ENCODE results near the gene RAB40C.

Gene RAB40C

DNA sequence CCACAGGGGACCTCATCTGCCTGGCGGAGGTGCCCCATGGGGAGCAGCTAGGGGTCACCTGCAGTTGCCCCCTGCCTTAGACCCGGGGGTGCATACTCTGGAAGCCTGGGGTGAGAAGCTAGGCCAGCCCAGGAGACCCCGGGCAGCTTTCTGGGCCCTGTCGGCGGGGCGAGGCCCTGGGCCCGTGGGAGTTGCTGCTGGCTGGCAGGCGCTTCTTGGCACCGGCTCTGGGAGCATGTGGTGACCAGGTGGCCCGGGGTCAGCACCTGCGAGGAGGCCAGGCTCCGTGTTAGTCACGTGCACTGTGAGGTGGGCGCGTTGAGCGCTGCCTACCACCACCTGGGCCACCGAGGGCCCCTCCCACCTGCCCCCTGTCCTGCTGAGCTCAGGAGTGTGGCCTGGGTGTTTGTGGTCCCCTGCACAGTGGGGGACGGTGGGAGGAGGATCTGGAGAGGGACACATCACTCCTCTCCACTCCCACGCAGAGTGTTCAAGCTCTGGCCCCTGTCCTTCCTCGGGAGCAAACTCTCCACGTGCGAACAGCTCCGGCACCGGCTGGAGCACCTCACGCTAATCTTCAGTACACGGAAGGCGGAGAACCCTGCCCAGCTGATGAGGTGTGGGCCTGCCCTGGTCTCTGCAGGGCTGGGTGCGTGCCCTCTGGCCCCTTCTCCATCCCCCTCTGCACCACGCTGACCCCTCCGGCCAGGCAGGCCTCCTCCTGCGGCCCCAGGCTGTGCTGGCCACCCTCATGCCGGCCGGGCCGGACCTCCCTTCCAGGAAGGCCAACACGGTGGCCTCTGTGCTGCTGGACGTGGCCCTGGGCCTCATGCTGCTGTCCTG is 14.3 kb upstream of the RAB40C start:
- DNase-seq, result no peak

DNA sequence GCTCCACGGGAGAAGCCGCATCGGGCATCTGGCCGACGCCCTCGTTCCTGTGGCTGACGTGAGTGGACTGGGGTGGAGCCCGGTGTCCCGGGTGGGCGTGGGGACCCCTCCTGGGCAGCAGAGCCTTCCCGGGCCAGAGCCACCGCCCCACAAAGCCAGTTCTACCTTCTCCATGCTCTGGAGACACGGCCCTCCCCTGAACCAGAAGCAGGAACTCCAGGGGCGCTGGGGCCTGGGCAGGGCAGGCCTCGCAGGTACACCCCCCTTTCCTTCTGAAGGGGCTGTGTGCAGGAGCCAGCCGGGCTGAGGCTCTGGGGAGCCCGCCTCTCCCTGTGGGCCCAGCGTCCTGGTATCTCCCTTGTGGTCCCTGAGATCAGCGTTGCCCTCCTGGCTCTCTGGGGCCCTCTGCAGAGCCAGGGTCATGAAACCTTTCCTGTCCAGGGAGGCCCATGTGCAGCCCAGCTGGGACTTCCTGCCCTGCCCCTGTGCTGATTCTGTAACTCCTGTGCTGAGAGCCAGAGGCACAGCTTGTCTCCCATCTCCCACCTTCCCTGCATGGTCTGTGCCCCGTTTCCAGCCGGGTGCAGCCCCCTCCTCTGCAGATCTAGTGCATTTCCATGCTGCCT is 13.6 kb upstream of the RAB40C start:
- DNase-seq, result no peak

DNA sequence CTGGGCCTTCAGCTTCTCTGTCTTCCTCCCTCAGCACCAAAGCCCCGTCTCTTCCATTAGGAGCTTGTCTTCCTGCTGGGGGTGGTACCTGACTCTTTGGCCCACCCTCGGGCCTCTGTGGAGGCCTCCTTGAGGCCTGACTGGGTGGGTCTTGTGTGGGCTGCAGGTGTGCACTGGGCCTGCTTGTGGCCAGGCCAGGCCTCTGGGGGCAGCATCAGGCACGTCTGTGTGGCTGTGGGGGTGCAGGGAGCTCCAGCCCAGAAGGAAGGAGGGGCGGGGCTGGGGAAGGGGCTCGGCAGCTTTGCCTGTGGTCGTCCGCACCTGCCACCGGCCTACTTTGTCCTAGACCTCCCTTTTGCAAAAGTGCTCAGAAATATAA is 13.1 kb upstream of the RAB40C start:
- DNase-seq, result no peak

DNA sequence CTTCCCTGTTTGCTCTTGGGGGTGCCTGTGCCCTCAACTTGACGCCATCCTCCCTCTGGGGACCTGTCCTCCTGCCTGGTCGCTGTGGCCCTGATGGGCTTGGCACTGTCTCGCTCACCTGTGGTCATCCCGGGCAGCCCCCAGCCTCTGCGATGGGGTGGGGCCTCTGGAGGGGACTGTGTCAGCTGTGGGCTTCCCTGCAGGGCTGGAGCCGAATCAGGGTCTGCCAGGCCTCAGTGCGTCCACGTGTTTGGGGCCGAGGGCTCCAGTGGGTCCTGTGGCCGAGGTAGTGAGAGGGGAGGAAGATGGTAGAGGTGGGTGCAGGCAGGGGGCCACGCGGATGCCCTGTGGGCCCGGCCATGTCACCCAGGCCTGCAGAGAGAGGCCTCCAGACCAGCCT is 12.1 kb upstream of the RAB40C start:
- no peak for DNase-seq

DNA sequence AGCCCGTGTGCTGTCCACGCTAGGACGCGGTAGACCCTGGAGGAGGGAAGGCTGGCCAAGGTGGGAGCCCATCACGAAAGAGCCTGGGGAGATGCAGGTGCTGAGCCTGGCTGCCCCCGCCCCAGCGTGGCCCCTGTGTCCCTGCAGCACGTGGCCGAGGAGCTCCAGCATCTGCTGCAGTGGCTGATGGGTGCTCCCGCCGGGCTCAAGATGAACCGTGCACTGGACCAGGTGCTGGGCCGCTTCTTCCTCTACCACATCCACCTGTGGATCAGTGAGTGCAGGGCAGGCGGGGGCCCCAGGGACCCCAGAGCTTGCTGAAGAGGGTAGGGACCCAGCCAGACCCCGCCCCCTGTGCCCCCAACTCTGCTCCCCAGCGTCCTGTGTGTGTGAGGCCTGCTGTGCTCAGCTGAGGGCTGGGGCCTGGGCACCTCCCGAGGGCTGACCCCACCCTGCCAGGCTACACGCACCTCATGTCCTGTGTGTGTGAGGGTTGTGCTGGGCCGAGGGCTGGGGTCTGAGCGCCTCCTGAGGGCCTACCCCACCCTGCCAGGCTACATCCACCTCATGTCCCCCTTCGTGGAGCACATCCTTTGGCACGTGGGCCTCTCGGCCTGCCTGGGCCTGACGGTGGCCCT is 11.5 kb upstream of the RAB40C start:
- DNase-seq, result no peak

DNA sequence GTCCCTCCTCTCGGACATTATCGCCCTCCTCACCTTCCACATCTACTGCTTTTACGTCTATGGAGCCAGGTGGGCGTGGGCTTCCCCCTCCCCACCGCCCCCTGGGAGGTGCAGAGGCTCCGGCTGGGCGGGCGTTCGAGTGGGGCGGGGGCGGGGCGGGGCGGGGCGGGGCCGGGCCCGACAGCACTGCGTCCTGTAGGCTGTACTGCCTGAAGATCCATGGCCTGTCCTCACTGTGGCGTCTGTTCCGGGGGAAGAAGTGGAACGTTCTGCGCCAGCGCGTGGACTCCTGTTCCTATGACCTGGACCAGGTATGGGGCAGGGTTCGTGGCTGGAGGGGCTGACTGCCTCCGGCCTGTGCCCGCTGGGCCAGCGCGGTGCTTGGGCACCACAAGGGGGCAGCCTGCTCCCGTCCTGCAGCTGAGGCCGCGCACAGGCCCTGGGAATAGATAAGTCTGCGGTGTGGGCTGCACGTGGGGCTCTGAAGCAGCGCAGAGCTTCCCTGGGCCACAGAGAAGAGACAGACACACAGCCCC is 10.9 kb upstream of the RAB40C start:
- peak; percentile 67 for DNase-seq

DNA sequence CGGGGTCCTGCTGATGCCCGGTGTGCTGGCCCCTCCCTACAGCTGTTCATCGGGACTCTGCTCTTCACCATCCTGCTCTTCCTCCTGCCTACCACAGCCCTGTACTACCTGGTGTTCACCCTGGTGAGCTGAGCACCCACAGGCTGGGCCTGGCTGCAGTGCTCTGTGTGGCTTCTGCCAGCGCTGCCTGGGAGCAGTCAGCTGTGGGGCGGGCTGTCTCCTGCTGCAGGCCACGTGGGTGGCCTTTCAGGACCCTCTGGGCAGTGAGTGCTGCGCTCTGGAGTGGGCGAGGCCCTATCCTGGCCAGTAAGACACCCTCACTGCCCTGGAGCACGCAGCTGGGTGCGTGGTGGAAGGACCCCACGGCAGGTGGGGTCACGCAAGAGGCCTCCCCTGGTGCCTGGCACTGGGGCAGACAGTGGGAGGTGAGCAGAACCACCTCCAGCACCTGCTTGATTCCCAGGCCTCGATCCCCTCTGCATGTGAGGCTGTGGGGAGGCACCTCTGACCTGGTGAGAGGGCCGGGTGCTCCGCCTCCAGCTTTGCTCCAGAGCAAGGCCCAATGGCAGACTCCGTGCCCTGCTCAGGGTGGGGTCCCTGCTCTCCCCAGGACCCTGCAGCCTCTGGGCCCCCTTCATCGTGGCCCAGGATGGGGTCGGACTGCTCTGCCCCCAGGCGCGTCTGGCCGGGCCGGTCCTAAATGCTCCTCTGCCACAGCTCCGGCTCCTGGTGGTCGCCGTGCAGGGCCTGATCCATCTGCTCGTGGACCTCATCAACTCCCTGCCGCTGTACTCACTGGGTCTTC is 9.5 kb upstream of the RAB40C start:
- no peak for DNase-seq

DNA sequence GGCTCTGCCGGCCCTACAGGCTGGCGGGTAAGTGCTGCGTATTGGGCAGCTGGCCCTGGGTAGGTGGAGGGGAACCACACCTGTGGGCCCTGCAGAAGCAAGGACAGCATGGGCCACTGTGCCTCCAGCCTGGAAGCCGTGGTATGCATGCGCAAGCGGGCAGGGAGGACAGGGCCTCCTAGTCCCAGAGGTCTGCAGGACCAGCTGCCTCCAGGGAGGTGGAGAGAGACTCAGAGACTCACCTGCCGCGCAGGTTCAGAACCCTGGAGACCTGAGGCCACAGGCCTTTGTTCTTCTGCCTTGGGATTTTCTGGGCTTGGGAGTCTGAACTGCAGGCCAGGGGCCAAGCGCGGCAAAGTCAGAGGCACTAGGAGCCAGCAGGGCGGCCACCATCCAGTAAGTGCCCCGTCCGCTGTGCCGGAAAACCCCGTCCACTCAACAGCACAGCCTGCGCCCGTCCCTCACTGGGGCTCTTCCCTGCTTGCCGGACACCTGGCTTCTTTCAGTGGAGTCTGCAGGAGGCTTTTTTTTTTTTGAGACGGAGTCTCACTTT is 8.8 kb upstream of the RAB40C start:
- no peak for DNase-seq

DNA sequence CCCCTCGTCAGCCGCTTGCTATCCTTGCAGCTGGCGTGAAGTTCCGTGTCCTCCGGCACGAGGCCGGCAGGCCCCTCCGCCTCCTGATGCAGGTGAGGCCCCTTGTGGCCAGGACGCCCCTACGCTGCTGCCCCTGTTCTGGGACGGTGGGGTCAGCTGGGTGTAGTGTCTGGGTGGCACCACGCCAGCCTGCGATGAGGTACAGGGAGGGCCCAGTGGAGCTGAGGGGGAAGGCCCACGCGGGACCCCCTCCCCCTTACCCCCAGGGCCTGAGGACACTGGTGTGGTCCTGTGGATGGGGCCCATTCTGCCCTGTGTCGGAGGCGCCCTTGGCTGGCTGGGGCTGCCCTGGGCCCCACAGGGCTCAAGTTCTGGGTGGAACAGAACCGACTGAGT is 7.7 kb upstream of the RAB40C start:
- DNase-seq, result no peak

DNA sequence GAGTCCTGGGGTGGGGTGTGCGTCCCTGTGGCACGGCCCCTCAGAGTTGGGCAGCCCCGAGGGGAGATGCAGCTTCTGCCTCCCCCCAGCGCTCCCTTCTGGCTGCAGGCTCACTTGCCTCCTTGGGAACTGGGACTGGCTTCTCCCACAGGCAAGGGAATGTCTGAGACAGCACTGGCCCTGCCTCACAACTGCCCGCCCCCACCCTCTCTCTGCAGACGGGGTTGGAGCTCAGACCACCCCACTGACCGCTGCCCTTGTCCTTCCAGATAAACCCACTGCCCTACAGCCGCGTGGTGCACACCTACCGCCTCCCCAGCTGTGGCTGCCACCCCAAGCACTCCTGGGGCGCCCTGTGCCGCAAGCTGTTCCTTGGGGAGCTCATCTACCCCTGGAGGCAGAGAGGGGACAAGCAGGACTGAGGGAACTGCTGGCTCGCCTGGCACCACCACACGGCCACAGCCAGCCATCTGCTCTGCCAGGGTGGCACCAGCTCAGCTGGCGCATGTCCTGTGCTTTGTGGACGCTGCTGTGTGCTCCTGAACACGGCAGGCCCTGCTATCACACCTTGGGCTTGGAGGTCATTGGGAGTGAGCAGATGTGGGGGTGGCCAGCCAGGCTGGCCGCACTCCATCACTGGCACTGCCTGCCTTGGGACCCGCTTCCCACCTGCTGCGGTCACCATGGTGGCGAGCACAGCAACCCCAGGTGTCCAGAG is 7.1 kb upstream of the RAB40C start:
- DNase-seq, result no peak

DNA sequence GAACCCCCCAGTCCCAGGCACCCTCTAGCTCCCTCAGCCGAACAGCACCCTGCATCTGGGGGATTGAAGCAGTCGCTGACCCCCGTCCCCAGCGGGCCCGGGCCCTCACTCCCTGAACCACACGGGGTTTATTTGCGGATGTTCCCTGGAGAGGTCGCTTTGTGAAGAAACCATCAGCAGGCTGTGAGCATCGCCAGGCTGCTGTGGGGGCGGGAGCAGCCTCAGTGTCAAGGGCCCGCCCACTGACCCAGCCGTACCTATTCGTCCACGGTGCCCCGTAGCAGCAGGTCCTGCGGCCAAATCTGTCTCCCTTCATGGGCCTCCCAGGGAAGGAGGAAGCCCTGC is 6.4 kb upstream of the RAB40C start:
- no peak for DNase-seq

DNA sequence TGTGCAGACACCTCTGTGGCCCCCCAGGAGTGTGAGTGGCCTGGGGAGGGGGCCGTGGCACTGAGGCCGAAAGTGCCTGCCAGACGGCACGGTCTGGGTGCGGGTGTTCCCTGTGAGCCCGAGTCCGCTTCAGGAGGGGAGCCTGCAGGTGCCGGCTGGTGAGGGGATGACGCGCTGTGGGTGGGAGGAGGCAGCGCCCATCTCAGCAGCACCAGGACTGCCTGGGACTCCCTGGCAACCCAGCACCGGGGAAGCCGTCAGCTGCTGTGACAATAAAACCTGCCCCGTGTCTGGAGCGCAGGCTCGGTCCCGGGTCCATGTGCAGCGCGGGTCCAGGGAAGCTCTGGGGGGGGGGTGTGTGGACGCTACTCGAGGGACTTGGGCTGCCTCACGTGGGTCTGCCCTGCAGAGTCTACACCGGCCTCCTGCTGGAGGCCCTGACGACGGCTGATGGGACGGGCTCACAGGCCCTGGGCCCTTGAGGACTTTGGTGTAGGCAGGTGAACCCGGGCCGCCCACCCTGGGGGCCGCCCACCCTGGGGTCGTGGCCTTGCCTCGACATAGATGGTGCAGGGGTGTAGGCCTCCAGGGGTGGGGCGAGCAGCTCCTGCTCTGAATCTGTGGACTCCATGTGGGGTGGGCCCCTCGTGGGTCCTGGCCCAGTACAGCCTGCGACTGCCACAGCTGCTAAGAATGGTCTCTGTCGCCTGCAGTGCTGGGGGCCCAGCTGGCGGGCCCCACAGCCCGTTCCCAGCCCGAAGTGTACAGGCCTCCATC is 5.9 kb upstream of the RAB40C start:
- no peak for DNase-seq

DNA sequence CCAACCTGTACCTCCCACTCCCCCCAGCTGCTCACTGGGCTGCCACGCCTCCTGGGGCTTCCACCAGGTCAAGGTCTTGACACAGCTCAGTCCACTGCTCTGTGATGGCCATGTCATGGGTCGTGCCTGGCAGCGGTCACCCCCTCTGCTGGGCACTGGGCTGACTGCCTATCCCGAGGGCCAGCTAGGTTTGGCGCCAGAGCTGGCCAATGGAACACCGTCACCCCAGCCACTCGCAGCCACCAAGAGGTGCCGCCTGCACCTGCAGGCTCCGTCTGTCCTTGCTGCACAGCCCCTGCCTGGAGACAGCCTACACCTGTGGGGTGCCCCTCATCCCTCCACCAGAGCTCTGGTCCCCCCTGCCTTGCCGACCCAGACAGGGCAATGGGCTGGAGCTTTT is 4.5 kb upstream of the RAB40C start:
- DNase-seq, result no peak

DNA sequence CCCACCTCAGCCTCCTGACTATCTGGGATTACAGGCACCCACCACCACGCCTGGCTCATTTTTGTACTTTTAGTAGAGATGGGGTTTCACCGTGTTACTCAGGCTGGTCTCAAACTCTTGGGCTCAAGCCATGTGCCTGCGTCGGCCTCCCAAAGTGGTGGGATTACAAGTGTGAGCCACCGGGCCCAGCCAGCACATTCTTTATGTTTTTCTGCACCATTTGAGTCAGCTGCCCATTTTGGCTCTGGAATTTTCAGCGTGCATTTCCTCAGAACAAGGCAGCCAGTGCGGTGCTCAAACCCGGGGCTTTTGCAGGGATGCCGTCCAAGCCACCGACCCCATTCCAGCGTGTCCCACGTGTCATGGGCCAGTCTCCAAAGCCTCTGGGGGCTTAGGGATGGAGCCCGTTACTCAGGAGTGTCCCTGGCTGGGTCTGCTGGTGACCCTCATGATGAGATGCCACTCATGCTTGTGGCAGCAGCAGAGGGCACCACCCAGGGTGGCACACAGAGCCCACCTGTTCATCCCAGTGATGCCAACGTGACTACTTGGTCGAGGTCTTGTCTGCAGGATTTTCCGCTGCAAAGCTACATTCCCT is 3.7 kb upstream of the RAB40C start:
- DNase-seq, result no peak

DNA sequence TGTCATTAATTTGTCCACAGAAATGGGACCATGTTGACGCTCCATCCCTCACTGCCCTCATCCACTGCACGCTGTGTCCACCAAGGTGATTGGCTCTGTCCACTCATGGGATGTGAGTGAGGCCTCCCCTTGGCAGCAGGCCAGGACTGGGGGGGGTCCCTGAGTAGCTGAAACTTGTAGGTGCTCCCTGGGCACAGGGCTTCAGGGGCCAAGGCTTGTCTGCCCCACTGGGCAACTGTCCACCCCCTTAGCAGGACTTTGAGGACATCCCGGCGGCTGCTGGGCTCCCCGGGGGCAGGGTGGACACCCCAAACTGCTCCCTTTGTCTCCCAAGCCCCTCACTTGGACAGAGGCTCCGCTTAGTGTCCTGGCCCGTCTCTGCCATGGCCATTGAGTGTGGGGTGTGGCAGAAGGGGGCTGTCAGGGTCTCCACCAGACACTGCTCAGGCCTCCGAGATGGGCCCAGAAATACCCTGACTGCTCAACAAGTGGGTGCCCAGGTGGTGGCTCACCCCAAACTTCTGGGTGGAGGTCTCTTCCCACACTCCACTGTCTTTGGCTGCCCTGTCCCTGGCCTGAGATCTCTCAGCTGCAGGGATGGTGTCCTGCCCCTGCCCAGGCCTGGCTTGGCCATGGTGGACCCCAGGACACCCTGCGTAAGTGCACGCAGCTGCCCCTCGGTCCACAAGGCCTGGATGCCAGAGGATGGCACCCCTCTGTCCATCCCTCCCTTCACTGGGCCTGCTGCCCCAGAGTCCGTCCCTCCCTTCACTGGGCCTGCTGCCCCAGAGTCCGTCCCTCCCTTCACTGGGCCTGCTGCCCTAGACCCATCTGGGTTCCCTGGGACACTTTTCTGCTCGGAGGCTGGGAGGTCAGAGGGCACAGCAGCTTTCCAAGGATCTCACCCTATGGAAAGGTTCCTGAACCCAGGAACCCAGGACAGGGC is 2.9 kb upstream of the RAB40C start:
- no peak for DNase-seq

DNA sequence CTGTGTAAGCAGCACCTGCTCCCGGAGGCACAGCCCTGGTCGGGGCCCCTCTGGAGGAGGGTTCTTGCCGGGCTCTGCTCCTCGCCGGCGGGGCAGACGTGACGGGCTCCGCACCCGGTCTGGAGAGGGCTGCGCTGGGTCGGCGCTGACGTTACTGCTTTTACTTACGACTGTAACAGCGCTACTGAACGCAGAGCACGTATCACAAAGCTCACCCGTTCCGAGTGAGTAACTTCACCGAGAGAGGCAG is 1.3 kb upstream of the RAB40C start:
- DNase-seq, result peak; percentile 66

DNA sequence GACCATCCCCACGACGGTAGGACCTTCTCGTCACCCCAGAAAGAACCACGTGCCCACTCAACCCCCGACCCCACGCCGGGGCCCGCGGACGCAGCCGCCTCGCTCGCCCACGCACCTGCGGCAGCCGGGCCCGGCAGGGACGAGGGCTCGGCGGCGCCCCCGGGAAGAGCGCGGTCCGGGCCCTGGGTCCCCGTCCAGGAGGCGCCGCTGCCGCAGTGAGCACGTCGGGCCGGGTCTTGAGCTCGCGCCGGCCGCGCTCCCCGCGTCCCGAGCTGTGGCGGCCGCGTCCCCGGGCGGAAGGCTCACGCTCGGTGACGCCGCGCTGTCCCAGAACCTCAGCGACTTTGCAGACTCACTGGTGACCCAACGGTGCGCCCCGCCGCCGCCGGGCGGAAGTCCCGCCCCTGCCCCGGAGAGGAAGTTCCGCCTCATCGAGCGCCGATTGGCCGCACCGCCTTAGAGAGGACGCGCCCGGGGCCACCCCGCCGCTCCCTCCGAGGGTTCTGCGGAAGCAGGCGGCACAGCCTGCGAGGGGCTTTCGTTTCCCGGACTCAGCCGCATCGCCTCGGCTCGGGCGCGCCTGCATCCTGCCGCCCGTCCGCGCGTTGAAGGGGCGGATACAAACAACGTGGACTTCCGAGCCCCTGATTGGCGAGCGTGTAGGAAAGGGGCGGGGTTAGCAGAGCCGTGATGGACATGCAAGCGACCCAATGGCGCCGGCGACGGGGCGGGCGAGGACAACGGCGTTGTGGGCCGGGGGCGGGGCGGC is 793 bp upstream of the RAB40C start:
- DNase-seq, result peak; percentile 97

DNA sequence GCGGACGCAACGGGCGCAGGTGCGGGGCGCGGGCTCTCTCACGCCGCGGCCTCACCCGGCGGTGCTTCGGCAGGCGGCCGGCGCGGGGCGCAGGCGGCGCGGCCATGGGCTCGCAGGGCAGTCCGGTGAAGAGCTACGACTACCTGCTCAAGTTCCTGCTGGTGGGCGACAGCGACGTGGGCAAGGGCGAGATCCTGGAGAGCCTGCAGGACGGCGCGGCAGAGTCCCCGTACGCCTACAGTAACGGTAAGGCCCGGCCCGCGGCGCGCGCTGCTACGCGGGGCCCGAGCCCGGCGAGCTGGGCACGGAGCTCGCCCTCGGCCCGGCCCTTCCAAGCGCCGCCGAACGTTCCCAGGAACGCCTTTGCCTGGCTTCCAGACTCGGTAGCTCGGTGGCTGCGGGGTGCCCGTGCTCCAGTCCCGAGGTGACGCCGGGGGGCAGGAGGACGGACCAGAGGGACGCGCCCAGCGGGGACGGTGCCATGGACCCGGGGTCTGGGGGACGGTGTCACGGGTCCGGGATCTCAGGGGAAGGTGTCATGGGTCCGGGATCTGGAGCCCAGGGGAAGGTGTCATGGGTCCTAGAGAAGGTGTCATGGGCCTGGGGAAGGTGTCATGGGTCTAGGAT is 435 bp downstream of the RAB40C start:
- DNase-seq, result no peak

DNA sequence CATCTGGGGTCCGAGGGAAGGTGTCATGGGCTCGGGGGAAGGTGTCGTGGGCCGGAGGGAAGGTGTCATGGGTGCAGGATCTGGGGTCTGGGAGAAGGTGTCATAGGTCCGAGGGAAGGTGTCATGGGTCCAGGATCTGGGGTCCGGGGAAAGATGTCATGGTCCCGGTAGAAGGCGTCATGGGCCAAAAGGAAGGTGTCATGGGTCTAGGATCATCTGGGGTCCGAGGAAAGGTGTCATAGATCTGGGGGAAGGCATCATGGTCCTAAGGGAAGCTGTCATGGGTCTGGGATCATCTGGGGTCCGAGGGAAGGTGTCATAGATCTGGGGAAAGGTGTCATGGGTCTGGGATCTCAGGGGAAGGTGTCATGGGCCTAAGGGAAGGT is 942 bp downstream of the RAB40C start:
- no peak for DNase-seq

All from activated CD4-positive, alpha-beta T cell treated with anti-CD3 and anti-CD28 coated beads, Interleukin-2, amount 50 U/mL, for 16 hours (primary cell).